ENCODE results near the gene YEATS2.

- TF ChIP-seq GLIS2 (tag by site-specific recombination; IDR thresholded peaks at IDR 0.05) = no peak
- no peak for TF ChIP-seq YY1 (tag by site-specific recombination; IDR thresholded peaks at IDR 0.05)
- TF ChIP-seq, protein P1, sequence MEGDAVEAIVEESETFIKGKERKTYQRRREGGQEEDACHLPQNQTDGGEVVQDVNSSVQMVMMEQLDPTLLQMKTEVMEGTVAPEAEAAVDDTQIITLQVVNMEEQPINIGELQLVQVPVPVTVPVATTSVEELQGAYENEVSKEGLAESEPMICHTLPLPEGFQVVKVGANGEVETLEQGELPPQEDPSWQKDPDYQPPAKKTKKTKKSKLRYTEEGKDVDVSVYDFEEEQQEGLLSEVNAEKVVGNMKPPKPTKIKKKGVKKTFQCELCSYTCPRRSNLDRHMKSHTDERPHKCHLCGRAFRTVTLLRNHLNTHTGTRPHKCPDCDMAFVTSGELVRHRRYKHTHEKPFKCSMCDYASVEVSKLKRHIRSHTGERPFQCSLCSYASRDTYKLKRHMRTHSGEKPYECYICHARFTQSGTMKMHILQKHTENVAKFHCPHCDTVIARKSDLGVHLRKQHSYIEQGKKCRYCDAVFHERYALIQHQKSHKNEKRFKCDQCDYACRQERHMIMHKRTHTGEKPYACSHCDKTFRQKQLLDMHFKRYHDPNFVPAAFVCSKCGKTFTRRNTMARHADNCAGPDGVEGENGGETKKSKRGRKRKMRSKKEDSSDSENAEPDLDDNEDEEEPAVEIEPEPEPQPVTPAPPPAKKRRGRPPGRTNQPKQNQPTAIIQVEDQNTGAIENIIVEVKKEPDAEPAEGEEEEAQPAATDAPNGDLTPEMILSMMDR (tag by site-specific recombination; IDR thresholded peaks at IDR 0.05) = no peak
- TF ChIP-seq ZNF394 (tag by site-specific recombination; IDR thresholded peaks at IDR 0.05; ENCODE audit: borderline replicate concordance) = no peak
- TF ChIP-seq ZBTB49 (tag by site-specific recombination; IDR thresholded peaks at IDR 0.05; ENCODE audit: low read depth) = no peak
- TF ChIP-seq ZNF777 (tag by site-specific recombination; IDR thresholded peaks at IDR 0.05; ENCODE audit: borderline replicate concordance) = no peak
- TF ChIP-seq REPIN1 (tag by site-specific recombination; IDR thresholded peaks at IDR 0.05; ENCODE audit: low read depth) = no peak
- no peak for TF ChIP-seq ZNF768 (tag by site-specific recombination; IDR thresholded peaks at IDR 0.05)
- TF ChIP-seq KLF1 (tag by site-specific recombination; IDR thresholded peaks at IDR 0.05) = no peak
- TF ChIP-seq HOXA7 (CRISPR knock-in tag; IDR thresholded peaks at IDR 0.05; ENCODE audit: borderline replicate concordance) = no peak
- TF ChIP-seq ZNF311 (tag by site-specific recombination; IDR thresholded peaks at IDR 0.05; ENCODE audit: borderline replicate concordance) = no peak
Measured at GRCh38 chr3:183845608-183846288, 148.2 kb downstream of the YEATS2 start.
